BJ (cell line): ENCODE data around the gene ARL6IP5. TPM values are rescaled to one million over a fixed set of nuclear protein-coding genes. Genes with fewer than 3 reads are reported as not detected.

Experiments used
- CTCF ChIA-PET: fragments of 350-600 bp; formaldehyde crosslinking; extraction: SDS; loops from one replicate; lab custom pipeline; 2021; ENCODE audit warnings: antibody characterized with exemption, inconsistent platforms; lab: Yijun Ruan, JAX
- POLR2A ChIA-PET: fragments of 300-600 bp; sonication (Branson Sonifier 250); formaldehyde crosslinking; extraction: SDS; loops from one replicate; lab custom pipeline; 2021; ENCODE audit warnings: antibody characterized with exemption; lab: Charles Lee
- DNase-seq: peaks from one replicate; pipeline ENCODE4 v3.0.0-alpha.2; 2011; ENCODE audit warnings: low read depth
- H3K27me3 ChIP-seq: 2 replicates; pipeline ENCODE4 v1.6.0; 2011; ENCODE audit warnings: low read length; ENCODE audit not compliant: control insufficient read depth, insufficient read depth
- H3K36me3 ChIP-seq: 2 replicates; pipeline ENCODE4 v1.5.1; 2011; ENCODE audit warnings: low read length; ENCODE audit not compliant: control insufficient read depth, insufficient read depth
- H3K4me3 ChIP-seq: 2 replicates; pipeline ENCODE4 v1.5.1; 2011; ENCODE audit warnings: low read depth, mild to moderate bottlenecking, control low read depth, low read length
- polyA plus RNA-seq: library from polyadenylated mRNA; depleted of rRNA; stranded (reverse); fragments of >200 nt; gene quantifications from 2 replicates; pipeline ENCODE4 v1.2.3, GENCODE V29; 2011
- TF ChIP-seq, protein P1 (sequence below): IDR thresholded peaks from 2 replicates; pipeline ENCODE4 v1.5.1; 2011; ENCODE audit warnings: low read depth, mild to moderate bottlenecking, control low read depth, inconsistent platforms, low read length, moderate library complexity; ENCODE audit not compliant: insufficient read depth

The ARL6IP5 gene
- polyA plus RNA-seq, 1 experiment: 129 TPM

DNA sequence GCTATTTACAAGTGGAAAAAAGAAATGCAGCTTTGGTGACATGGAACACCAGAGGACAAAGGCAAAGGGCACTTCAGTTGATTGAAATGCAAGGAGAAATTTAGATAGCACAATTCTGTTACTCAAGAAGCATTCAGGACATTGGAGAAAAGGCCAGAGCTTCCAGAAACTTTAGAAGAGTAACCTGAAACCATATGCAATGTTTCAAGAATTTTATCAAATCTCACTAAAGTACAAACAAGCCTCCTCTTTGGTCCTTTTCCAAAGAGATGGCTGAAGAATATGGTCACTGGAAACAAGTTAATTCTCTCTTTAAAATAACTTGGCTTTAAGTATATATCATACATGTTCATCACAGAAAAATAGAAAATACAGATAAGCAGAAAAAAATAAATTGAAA, 52.3 kb downstream of the ARL6IP5 start:
- CTCF ChIA-PET: interaction anchor here (1.3 to 2.3 kb wide), 3 partner anchors 17 to 273 kb away, joined by 3 to 13 read pairs (median 3); no protein-coding TSS in a partner anchor
- no peak for DNase-seq
- Histone ChIP-seq H3K27me3 (no peaks in the 10 kb centered on the region), H3K4me3 (no peak overlapping the region), H3K36me3 (no peaks in the 10 kb centered on the region)
- POLR2A ChIA-PET: interaction anchor here (0.5 kb wide), 1 partner anchor 287 kb away, joined by 3 read pairs; no protein-coding TSS in a partner anchor
- TF ChIP-seq, protein P1, sequence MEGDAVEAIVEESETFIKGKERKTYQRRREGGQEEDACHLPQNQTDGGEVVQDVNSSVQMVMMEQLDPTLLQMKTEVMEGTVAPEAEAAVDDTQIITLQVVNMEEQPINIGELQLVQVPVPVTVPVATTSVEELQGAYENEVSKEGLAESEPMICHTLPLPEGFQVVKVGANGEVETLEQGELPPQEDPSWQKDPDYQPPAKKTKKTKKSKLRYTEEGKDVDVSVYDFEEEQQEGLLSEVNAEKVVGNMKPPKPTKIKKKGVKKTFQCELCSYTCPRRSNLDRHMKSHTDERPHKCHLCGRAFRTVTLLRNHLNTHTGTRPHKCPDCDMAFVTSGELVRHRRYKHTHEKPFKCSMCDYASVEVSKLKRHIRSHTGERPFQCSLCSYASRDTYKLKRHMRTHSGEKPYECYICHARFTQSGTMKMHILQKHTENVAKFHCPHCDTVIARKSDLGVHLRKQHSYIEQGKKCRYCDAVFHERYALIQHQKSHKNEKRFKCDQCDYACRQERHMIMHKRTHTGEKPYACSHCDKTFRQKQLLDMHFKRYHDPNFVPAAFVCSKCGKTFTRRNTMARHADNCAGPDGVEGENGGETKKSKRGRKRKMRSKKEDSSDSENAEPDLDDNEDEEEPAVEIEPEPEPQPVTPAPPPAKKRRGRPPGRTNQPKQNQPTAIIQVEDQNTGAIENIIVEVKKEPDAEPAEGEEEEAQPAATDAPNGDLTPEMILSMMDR: no peak

GRCh38 chr3:69137412-69137811, 52.7 kb downstream of the ARL6IP5 start:
- Histone ChIP-seq H3K36me3 (no peaks in the 10 kb centered on the region), H3K27me3 (no peaks in the 10 kb centered on the region), H3K4me3 (no peak overlapping the region)
- POLR2A ChIA-PET: no interaction called here
- no peak for DNase-seq
- TF ChIP-seq, protein P1: no peak
- CTCF ChIA-PET: interaction anchor here (1.3 to 2.3 kb wide), 3 partner anchors 17 to 273 kb away, joined by 3 to 13 read pairs (median 3); no protein-coding TSS in a partner anchor

DNA sequence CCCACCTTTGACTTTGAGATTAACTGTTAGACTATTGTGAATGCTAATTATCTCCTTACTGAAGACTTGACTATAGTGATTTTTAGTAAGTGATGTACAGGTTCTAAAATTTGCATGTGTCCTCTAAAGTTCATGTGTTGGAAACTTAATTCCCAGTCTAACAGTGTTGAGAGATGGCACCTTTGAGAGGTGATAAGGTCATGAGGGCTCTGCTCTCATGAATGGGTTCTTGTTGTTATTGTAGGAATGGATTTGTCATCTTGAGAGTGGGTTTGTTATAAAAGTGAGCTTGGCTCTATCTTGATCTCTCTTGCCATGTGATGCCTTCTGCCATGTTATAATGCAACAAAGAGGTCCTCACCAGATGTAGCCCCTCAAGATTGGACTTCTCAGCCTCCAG, 56.6 kb downstream of the ARL6IP5 start:
- ChIA-PET CTCF (interaction anchor here (1.6 kb wide), 1 partner anchor 20 kb away, joined by 3 read pairs; no protein-coding TSS in a partner anchor), POLR2A (no interaction called here)
- TF ChIP-seq, protein P1: no peak
- no peaks in the 10 kb centered on the region for H3K36me3 ChIP-seq
- peaks cover 1% of the 10 kb centered on the region; the same call in 1 of the 2 replicates for H3K27me3 ChIP-seq
- H3K4me3 ChIP-seq: no peak overlapping the region
- no peak for DNase-seq

DNA sequence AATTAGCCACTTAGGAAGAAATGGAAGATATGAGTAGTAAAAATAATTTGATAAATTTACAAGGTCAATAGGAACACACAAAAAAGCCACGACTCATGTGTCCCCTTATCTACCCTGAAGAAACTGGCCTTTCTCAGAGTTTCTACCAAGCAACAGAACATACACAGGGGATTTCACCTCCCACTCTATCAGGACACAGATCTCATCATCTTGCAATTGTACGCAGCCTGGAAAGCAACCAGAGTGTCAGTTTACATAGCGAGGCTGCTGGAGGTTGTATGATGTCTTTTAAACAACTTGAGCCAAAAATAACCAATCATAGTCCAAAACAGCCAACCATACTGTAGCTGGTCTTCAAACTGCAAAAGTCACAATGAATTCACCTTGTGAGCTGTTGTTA, 57.4 kb downstream of the ARL6IP5 start:
- peaks cover 1% of the 10 kb centered on the region; the same call in 1 of the 2 replicates for H3K27me3 ChIP-seq
- no peak for DNase-seq
- CTCF ChIA-PET: interaction anchor here (0.6 to 1.6 kb wide), 2 partner anchors 21 to 171 kb away, joined by 3 to 5 read pairs; no protein-coding TSS in a partner anchor
- H3K4me3 ChIP-seq: no peak overlapping the region
- H3K36me3 ChIP-seq: no peaks in the 10 kb centered on the region
- POLR2A ChIA-PET: no interaction called here
- TF ChIP-seq, protein P1: no peak

GRCh38 chr3:69142797-69143454, 58.2 kb downstream of the ARL6IP5 start:
- CTCF ChIA-PET: interaction anchor here (0.6 kb wide), 1 partner anchor 170 kb away, joined by 5 read pairs; no protein-coding TSS in a partner anchor
- POLR2A ChIA-PET: no interaction called here

More at GRCh38 chr3:69142797-69143454, 58.2 kb downstream of the ARL6IP5 start:
- peaks cover 1% of the 10 kb centered on the region; the same call in 1 of the 2 replicates for H3K27me3 ChIP-seq
- H3K36me3 ChIP-seq: no peaks in the 10 kb centered on the region
- no peak overlapping the region for H3K4me3 ChIP-seq
- TF ChIP-seq, protein P1: no peak
- no peak for DNase-seq
